Measurements from ENCODE around the gene APH1A. TPM values are rescaled to one million over a fixed set of nuclear protein-coding genes. Genes with fewer than 3 reads are reported as not detected.
"Not testable (repeated sequence)": the region's sequence is repeated elsewhere in the genome, so short reads cannot be mapped to it uniquely, and the experiment has no call there.

Gene APH1A
- total RNA-seq, 1 experiment from 2014 or later: 211 TPM

DNA sequence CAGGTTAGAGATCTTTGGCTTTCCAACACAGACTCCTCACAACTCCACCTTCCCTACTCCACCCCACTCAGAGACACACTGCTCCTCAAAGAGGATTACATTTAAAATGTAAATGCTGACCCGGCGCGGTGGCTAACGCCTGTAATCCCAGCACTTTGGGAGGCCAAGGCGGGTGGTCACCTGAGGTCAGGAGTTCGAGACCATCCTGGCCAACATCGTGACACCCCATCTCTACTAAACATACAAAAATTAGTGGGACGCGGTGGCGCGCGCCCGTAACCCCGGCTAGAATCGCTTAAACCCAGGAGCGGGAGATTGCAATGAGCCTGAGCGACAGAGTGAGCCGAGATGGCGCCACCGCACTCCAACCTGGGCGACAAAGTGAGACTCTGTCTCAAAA lies 31.1 kb downstream of the APH1A start:
- no peak overlapping the region for H3K4me2 ChIP-seq (ENCODE audit: low read length)
- H3K36me3 ChIP-seq (ENCODE audit: low read depth, low read length): no peaks in the 10 kb centered on the region
- no peak overlapping the region for H2AFZ ChIP-seq (ENCODE audit: low read length)
- peaks cover 4% of the 10 kb centered on the region; the same call in 1 of the 2 replicates for H4K20me1 ChIP-seq (ENCODE audit: low read length)
- no TSS peak for BruUV-seq (replicated peaks)
- POLR2A ChIA-PET (ENCODE audit: unreplicated experiment): no interaction called here
- DNase-seq (no peak), ATAC-seq (no peak)
- no peaks in the 10 kb centered on the region for H3K9me3 ChIP-seq (ENCODE audit: low read length)
- H3K4me3 ChIP-seq (ENCODE audit: low read length): no peak overlapping the region
- no peaks in the 10 kb centered on the region for H3F3A ChIP-seq (ENCODE audit: low read length, unreplicated experiment)
- peaks cover 32% of the 10 kb centered on the region for H3K79me2 ChIP-seq (ENCODE audit: low read length)
- intact Hi-C loops (cut with micrococcal nuclease): no loop called here
- CTCF ChIA-PET: no interaction called here
- no peaks in the 10 kb centered on the region for H3K9me2 ChIP-seq (replicated peaks; ENCODE audit: low read length)
- H3K9ac ChIP-seq (ENCODE audit: low read length): no peak overlapping the region
- TF ChIP-seq EZH2 (IDR thresholded peaks at IDR 0.05; ENCODE audit: low read length, unreplicated experiment) (no peak), EZH2phosphoT487 (IDR thresholded peaks at IDR 0.05; ENCODE audit: borderline replicate concordance, low read length) (no peak)
- TF ChIP-seq, protein P1, sequence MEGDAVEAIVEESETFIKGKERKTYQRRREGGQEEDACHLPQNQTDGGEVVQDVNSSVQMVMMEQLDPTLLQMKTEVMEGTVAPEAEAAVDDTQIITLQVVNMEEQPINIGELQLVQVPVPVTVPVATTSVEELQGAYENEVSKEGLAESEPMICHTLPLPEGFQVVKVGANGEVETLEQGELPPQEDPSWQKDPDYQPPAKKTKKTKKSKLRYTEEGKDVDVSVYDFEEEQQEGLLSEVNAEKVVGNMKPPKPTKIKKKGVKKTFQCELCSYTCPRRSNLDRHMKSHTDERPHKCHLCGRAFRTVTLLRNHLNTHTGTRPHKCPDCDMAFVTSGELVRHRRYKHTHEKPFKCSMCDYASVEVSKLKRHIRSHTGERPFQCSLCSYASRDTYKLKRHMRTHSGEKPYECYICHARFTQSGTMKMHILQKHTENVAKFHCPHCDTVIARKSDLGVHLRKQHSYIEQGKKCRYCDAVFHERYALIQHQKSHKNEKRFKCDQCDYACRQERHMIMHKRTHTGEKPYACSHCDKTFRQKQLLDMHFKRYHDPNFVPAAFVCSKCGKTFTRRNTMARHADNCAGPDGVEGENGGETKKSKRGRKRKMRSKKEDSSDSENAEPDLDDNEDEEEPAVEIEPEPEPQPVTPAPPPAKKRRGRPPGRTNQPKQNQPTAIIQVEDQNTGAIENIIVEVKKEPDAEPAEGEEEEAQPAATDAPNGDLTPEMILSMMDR (conservative IDR thresholded peaks at IDR 0.05; ENCODE audit: low read depth, low read length): no peak
- no peaks in the 10 kb centered on the region for H3K27me3 ChIP-seq (ENCODE audit: low read length)
- H3K27ac ChIP-seq (ENCODE audit: low read length): no peak overlapping the region
- H3K4me1 ChIP-seq (ENCODE audit: insufficient read depth, low read length): peaks cover 21% of the 10 kb centered on the region

DNA sequence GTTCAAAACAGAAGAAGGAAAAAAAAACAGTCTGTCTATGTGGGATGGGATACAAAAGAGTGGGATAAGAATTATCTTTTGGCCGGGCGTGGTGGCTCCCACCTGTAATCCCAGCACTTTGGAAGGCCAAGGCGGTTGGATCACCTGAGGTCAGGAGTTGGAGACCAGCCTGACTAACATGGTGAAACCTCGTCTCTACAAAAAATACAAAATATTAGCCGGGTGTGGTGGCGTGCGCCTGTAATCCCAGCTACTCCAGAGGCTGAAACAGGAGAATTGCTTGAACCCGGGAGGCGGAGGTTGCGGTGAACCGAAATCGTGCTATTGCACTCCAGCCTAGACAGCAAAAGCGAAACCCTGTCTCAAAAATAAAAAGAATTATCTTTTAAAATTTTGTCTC lies 31.6 kb downstream of the APH1A start:
- CTCF ChIA-PET; intact Hi-C loops (cut with micrococcal nuclease); H3K27ac ChIP-seq (ENCODE audit: low read length); ATAC-seq; BruUV-seq (replicated peaks); H3F3A ChIP-seq (ENCODE audit: low read length, unreplicated experiment); H3K9ac ChIP-seq (ENCODE audit: low read length); H3K27me3 ChIP-seq (ENCODE audit: low read length); H3K9me2 ChIP-seq (replicated peaks; ENCODE audit: low read length); H3K9me3 ChIP-seq (ENCODE audit: low read length); H3K36me3 ChIP-seq (ENCODE audit: low read depth, low read length); DNase-seq; H4K20me1 ChIP-seq (ENCODE audit: low read length): not testable (repeated sequence)
- Histone ChIP-seq H3K4me3 (ENCODE audit: low read length) (peak overlapping the region; percentile 77; the same call in 1 of the 2 replicates), H3K4me2 (ENCODE audit: low read length) (peak overlapping the region; percentile 83), H2AFZ (ENCODE audit: low read length) (peak overlapping the region; percentile 84), H3K4me1 (ENCODE audit: insufficient read depth, low read length) (peaks cover 22% of the 10 kb centered on the region), H3K79me2 (ENCODE audit: low read length) (peaks cover 37% of the 10 kb centered on the region)
- POLR2A ChIA-PET (ENCODE audit: unreplicated experiment): interaction anchor here (0.7 kb wide), 1 partner anchor 119 kb away, joined by 5 read pairs; no protein-coding TSS in a partner anchor

DNA sequence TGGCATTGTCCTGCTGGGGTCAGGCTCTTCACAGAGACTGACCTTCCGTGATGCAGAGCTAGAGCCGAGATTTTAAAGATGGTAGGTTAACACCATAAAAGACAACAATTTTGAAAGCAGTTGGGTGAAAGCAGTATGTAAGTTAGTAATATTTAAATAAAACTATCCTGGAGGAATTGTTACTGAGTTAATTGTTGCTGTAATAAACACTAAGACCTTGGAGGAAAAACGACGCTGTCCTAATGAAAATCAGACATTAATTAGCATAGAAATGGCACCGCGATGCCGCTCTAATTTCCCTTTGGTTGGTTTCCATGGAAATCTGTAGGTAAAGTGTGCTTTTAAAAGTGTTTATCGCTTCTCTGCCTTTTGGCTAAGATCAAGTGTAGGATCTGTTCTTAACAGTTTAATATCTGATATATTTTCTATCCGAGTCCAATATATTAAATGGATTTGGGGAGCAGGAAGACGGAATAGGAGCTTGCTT lies 32.2 kb downstream of the APH1A start:
- intact Hi-C loops (cut with micrococcal nuclease): loop anchor here (1.0 kb wide), 1 partner anchor 46 kb away; the partner anchor contains the start of gene CIART
- Histone ChIP-seq H3K4me2 (ENCODE audit: low read length) (peak overlapping the region; percentile 83), H3K9ac (ENCODE audit: low read length) (peak overlapping the region; percentile 74), H3K4me1 (ENCODE audit: insufficient read depth, low read length) (peaks cover 22% of the 10 kb centered on the region), H3K9me3 (ENCODE audit: low read length) (no peaks in the 10 kb centered on the region), H3K79me2 (ENCODE audit: low read length) (peaks cover 42% of the 10 kb centered on the region), H3K27ac (ENCODE audit: low read length) (peak overlapping the region; percentile 80), H4K20me1 (ENCODE audit: low read length) (peaks cover 4% of the 10 kb centered on the region; the same call in 1 of the 2 replicates), H2AFZ (ENCODE audit: low read length) (peak overlapping the region; percentile 84), H3K9me2 (replicated peaks; ENCODE audit: low read length) (no peaks in the 10 kb centered on the region), H3K4me3 (ENCODE audit: low read length) (peak overlapping the region; percentile 77), H3K36me3 (ENCODE audit: low read depth, low read length) (no peaks in the 10 kb centered on the region), H3F3A (ENCODE audit: low read length, unreplicated experiment) (no peaks in the 10 kb centered on the region), H3K27me3 (ENCODE audit: low read length) (no peaks in the 10 kb centered on the region)
- no TSS peak for BruUV-seq (replicated peaks)
- ATAC-seq (no peak), DNase-seq (no peak)
- ChIA-PET CTCF (no interaction called here), POLR2A (ENCODE audit: unreplicated experiment) (interaction anchor here (0.7 kb wide), 1 partner anchor 118 kb away, joined by 5 read pairs; no protein-coding TSS in a partner anchor)
- TF ChIP-seq EZH2 (IDR thresholded peaks at IDR 0.05; ENCODE audit: low read length, unreplicated experiment) (no peak), EZH2phosphoT487 (IDR thresholded peaks at IDR 0.05; ENCODE audit: borderline replicate concordance, low read length) (no peak)
- TF ChIP-seq, protein P1 (conservative IDR thresholded peaks at IDR 0.05; ENCODE audit: low read depth, low read length): no peak

All from PC-3 (cell line).